ENCODE data around the gene RGS16. TPM values are rescaled to one million over a fixed set of nuclear protein-coding genes. Genes with fewer than 3 reads are reported as not detected.
A peak's percentile ranks its signal among the peaks of the same experiment; 100 is the strongest.

The RGS16 gene
- total and polyA plus RNA-seq, 7 donors, result 0.72 to 22.5 (median 1.8) TPM

- no peak for DNase-seq
- H3K4me3 ChIP-seq, result peak overlapping the region; percentile 69
- H3K27me3 ChIP-seq (ENCODE audit: insufficient read depth in 3 of 3, low read length in 2 of 3), result no peaks in the 10 kb centered on the region
- ATAC-seq, result no peak
- 54 to 74% (median 60%) methylated on average over 4 of the region's 4 CpGs for WGBS, 3 donors
- peaks cover 28% of the 10 kb centered on the region for H3K4me1 ChIP-seq
- H3K36me3 ChIP-seq (ENCODE audit: insufficient read depth in 1 of 2, low read depth in 1 of 2), result peaks cover 0 to 22% of the 10 kb centered on the region in 2 donors
- intact Hi-C loops (cut with DNase I), result loop anchor here (1.0 to 5.0 kb wide), 3 partner anchors 160 to 181 kb away; no protein-coding TSS in a partner anchor
- TF ChIP-seq CTCF (IDR thresholded peaks at IDR 0.05), result no peak
- H3K9me3 ChIP-seq, result no peaks in the 10 kb centered on the region
- H3K27ac ChIP-seq, result no peak overlapping the region
Measured at GRCh38 chr1:182601913-182602312, 2.3 kb downstream of the RGS16 start.

DNA sequence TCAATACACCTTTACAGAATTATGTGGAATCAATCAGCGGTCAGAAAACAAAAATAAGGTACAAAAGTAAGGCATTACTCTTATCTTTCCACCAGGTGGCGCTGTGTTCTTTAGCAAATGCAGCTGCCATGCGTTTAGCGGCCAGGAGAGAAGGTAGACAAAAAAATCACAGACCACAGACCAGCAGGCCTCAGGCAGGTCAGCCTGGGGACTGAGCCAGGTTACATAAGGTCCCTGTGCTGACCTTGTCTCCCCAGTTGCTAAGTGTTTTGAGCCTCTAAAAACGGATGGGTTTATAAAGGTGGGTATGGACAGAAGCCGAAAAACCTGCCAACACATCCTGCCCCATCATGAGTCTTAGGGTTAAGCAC, 2.8 kb downstream of the RGS16 start:
- peaks cover 0 to 22% of the 10 kb centered on the region in 2 donors for H3K36me3 ChIP-seq (ENCODE audit: insufficient read depth in 1 of 2, low read depth in 1 of 2)
- intact Hi-C loops (cut with DNase I), result loop anchor here (1.0 to 5.0 kb wide), 3 partner anchors 159 to 181 kb away; no protein-coding TSS in a partner anchor
- WGBS, 3 donors, result 15 to 16% (median 16%) methylated on average over 6 of the region's 6 CpGs
- H3K4me1 ChIP-seq, result peaks cover 23% of the 10 kb centered on the region
- H3K9me3 ChIP-seq, result no peaks in the 10 kb centered on the region
- ATAC-seq, result peak; percentile 57 to 67 (median 62)
- H3K27me3 ChIP-seq (ENCODE audit: insufficient read depth in 3 of 3, low read length in 2 of 3), result no peaks in the 10 kb centered on the region
- peak; percentile 90 for TF ChIP-seq CTCF (IDR thresholded peaks at IDR 0.05)
- DNase-seq, result peak; percentile 53 to 75
- H3K27ac ChIP-seq, result no peak overlapping the region
- H3K4me3 ChIP-seq, result peak overlapping the region; percentile 69

GRCh38 chr1:182600745-182601415, 3.3 kb downstream of the RGS16 start:
- ATAC-seq (no peak), DNase-seq (no peak)
- Histone ChIP-seq H3K9me3 (no peaks in the 10 kb centered on the region), H3K4me3 (peak overlapping the region; percentile 69), H3K4me1 (peaks cover 22% of the 10 kb centered on the region), H3K27ac (no peak overlapping the region), H3K36me3 (ENCODE audit: insufficient read depth in 1 of 2, low read depth in 1 of 2) (peaks cover 0 to 22% of the 10 kb centered on the region in 2 donors), H3K27me3 (ENCODE audit: insufficient read depth in 3 of 3, low read length in 2 of 3) (no peaks in the 10 kb centered on the region)
- intact Hi-C loops (cut with DNase I), result loop anchor here (1.0 to 5.0 kb wide), 3 partner anchors 159 to 182 kb away; no protein-coding TSS in a partner anchor
- no peak for TF ChIP-seq CTCF (IDR thresholded peaks at IDR 0.05)
- 66 to 73% (median 68%) methylated on average over 5 of the region's 5 CpGs for WGBS, 3 donors

DNA sequence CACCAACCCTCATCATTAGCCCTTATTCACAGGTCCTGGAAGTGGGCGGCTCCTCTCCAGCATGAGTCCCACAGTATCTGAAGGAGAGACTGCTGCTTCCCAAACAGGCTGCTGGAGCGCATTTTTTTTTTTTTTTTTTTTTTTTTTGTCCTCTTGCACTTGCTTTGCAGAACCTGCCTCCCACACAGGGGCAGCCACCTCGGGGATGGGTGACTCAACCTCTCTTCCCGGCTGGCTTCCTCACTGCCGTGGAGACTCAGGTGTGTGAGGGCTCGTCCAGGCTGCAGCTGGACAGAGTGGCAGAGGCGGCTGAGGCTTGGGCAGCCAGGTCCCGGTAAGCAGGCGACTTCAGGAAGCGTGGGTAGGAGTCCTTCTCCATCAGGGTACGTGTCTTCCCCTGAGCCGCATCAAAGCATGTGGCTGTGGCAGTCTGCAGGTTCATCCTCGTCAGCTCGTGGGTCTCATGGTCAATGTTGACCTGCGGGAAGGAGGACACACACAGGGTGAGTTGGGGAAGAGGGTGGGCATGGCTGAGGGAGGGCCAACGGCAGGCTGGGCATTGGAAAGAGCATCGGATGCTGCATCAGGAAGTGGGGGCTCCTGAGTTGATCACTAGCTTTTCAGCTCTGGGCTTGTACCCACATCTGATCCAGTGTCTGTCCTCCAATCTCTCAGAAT, 4.0 kb downstream of the RGS16 start:
- Histone ChIP-seq H3K9me3 (no peaks in the 10 kb centered on the region), H3K27ac (no peak overlapping the region), H3K27me3 (ENCODE audit: insufficient read depth in 3 of 3, low read length in 2 of 3) (no peaks in the 10 kb centered on the region), H3K4me3 (no peak overlapping the region), H3K36me3 (ENCODE audit: insufficient read depth in 1 of 2, low read depth in 1 of 2) (peaks cover 0 to 22% of the 10 kb centered on the region in 2 donors), H3K4me1 (peaks cover 25% of the 10 kb centered on the region)
- DNase-seq (no peak), ATAC-seq (no peak)
- no peak for TF ChIP-seq CTCF (IDR thresholded peaks at IDR 0.05)
- intact Hi-C loops (cut with DNase I), result loop anchor here (2.0 to 5.0 kb wide), 2 partner anchors 158 to 183 kb away; no protein-coding TSS in a partner anchor
- 85 to 87% (median 87%) methylated on average over 16 to 17 of the region's 17 CpGs for WGBS, 3 donors
